ENCODE results near the gene LDB2.

Gene LDB2

GRCh38 chr4:16607241-16608066 lies 291.0 kb downstream of the LDB2 start:
- DNase-seq (ENCODE audit: low read depth in 3 of 3, low spot score in 1 of 3), result no peak

GRCh38 chr4:16606691-16607090 lies 291.8 kb downstream of the LDB2 start:
- DNase-seq (ENCODE audit: low read depth in 3 of 3, low spot score in 1 of 3), result no peak

GRCh38 chr4:16603178-16603577 lies 295.3 kb downstream of the LDB2 start:
- DNase-seq (ENCODE audit: low read depth in 3 of 3, low spot score in 1 of 3), result no peak

- DNase-seq (ENCODE audit: low read depth in 3 of 3, low spot score in 1 of 3), result no peak
Measured at GRCh38 chr4:16598597-16599206, 299.7 kb downstream of the LDB2 start.

GRCh38 chr4:16597845-16598596 lies 300.4 kb downstream of the LDB2 start:
- DNase-seq (ENCODE audit: low read depth in 3 of 3, low spot score in 1 of 3), result no peak

GRCh38 chr4:16597443-16597842 lies 301.0 kb downstream of the LDB2 start:
- no peak for DNase-seq (ENCODE audit: low read depth in 3 of 3, low spot score in 1 of 3)

GRCh38 chr4:16596267-16596666 lies 302.2 kb downstream of the LDB2 start:
- DNase-seq (ENCODE audit: low read depth in 3 of 3, low spot score in 1 of 3), result no peak

- no peak for DNase-seq (ENCODE audit: low read depth in 3 of 3, low spot score in 1 of 3)
Measured at GRCh38 chr4:16594128-16594527, 304.3 kb downstream of the LDB2 start.

GRCh38 chr4:16593386-16593785 lies 305.1 kb downstream of the LDB2 start:
- DNase-seq (ENCODE audit: low read depth in 3 of 3, low spot score in 1 of 3), result no peak

- no peak for DNase-seq (ENCODE audit: low read depth in 3 of 3, low spot score in 1 of 3)
Measured at GRCh38 chr4:16591272-16591826, 307.1 kb downstream of the LDB2 start.

- no peak for DNase-seq (ENCODE audit: low read depth in 3 of 3, low spot score in 1 of 3)
Measured at GRCh38 chr4:16590797-16591196, 307.6 kb downstream of the LDB2 start.

GRCh38 chr4:16588651-16589050 lies 309.8 kb downstream of the LDB2 start:
- no peak for DNase-seq (ENCODE audit: low read depth in 3 of 3, low spot score in 1 of 3)

GRCh38 chr4:16588149-16588548 lies 310.3 kb downstream of the LDB2 start:
- no peak for DNase-seq (ENCODE audit: low read depth in 3 of 3, low spot score in 1 of 3)

GRCh38 chr4:16585053-16585452 lies 313.4 kb downstream of the LDB2 start:
- no peak for DNase-seq (ENCODE audit: low read depth in 3 of 3, low spot score in 1 of 3)

GRCh38 chr4:16583764-16584163 lies 314.7 kb downstream of the LDB2 start:
- DNase-seq (ENCODE audit: low read depth in 3 of 3, low spot score in 1 of 3), result no peak

GRCh38 chr4:16582526-16582925 lies 315.9 kb downstream of the LDB2 start:
- no peak for DNase-seq (ENCODE audit: low read depth in 3 of 3, low spot score in 1 of 3)

- DNase-seq (ENCODE audit: low read depth in 3 of 3, low spot score in 1 of 3), result no peak
Measured at GRCh38 chr4:16582036-16582435, 316.4 kb downstream of the LDB2 start.

- DNase-seq (ENCODE audit: low read depth in 3 of 3, low spot score in 1 of 3), result no peak
Measured at GRCh38 chr4:16581117-16581516, 317.3 kb downstream of the LDB2 start.

- no peak for DNase-seq (ENCODE audit: low read depth in 3 of 3, low spot score in 1 of 3)
Measured at GRCh38 chr4:16580514-16580913, 317.9 kb downstream of the LDB2 start.

GRCh38 chr4:16579866-16580265 lies 318.6 kb downstream of the LDB2 start:
- DNase-seq (ENCODE audit: low read depth in 3 of 3, low spot score in 1 of 3), result no peak

GRCh38 chr4:16577177-16577576 lies 321.3 kb downstream of the LDB2 start:
- no peak for DNase-seq (ENCODE audit: low read depth in 3 of 3, low spot score in 1 of 3)

- no peak for DNase-seq (ENCODE audit: low read depth in 3 of 3, low spot score in 1 of 3)
Measured at GRCh38 chr4:16574981-16575380, 323.5 kb downstream of the LDB2 start.

Data from stimulated activated CD4-positive, alpha-beta T cell treated with anti-CD3 and anti-CD28 coated beads, TNF-alpha, amount 100 ng/mL, for 1 hour (primary cell).